GM23248 (cell line): ENCODE measurements around the gene CASQ2.

Experiments used
- EZH2 ChIP-seq: fragments of 200-600 bp; sonication (generic); IDR thresholded peaks from 2 replicates; pipeline ENCODE4 v1.6.1; 2018; ENCODE audit warnings: antibody characterized with exemption, mild to moderate bottlenecking; ENCODE audit not compliant: insufficient read depth, poor library complexity, severe bottlenecking
- EZH2phosphoT487 ChIP-seq: fragments of 200-600 bp; sonication (generic); IDR thresholded peaks from 2 replicates; pipeline ENCODE4 v1.6.1; 2018; ENCODE audit warnings: antibody characterized with exemption, moderate library complexity, mild to moderate bottlenecking, low read depth; ENCODE audit not compliant: insufficient read depth

- TF ChIP-seq EZH2phosphoT487: no peak
- TF ChIP-seq EZH2: no peak
Measured at GRCh38 chr1:115677565-115677964, 90.9 kb downstream of the CASQ2 start.
